Measurements from ENCODE around the gene AOPEP. TPM values are rescaled to one million over a fixed set of nuclear protein-coding genes. Genes with fewer than 3 reads are reported as not detected.
A peak's percentile ranks its signal among the peaks of the same experiment; 100 is the strongest.

Gene AOPEP
- total and polyA plus RNA-seq, 2 donors (not counting 3 experiments of a cell fraction or from before 2014, with no cell fraction given) = 20.2 to 41.6 TPM

- Histone ChIP-seq H3K4me2 (ENCODE audit: insufficient read depth, low read length) (no peak overlapping the region), H3K79me2 (ENCODE audit: control insufficient read depth, insufficient read depth, low read length) (no peaks in the 10 kb centered on the region), H3K36me3 (ENCODE audit: control insufficient read depth in 2 of 2, extremely low read depth in 1 of 2, insufficient read depth in 2 of 2, low read length in 2 of 2) (peaks cover 0 to 2% of the 10 kb centered on the region in 2 experiments), H3K9ac (replicated peaks; ENCODE audit: extremely low read depth, insufficient read depth, low read length) (no peak overlapping the region), H3K27me3 (ENCODE audit: control insufficient read depth in 2 of 2, insufficient read depth in 2 of 2, low read length in 2 of 2) (no peaks in the 10 kb centered on the region), H4K20me1 (replicated peaks; ENCODE audit: control insufficient read depth, extremely low read depth, insufficient read depth, low read length) (no peaks in the 10 kb centered on the region), H3K4me1 (ENCODE audit: control insufficient read depth, extremely low read depth, insufficient read depth, low read length) (peaks cover 27% of the 10 kb centered on the region), H3K9me3 (replicated peaks; ENCODE audit: control insufficient read depth, insufficient read depth, low read length) (no peaks in the 10 kb centered on the region), H3K27ac (ENCODE audit: insufficient read depth, low read depth, low read length) (no peak overlapping the region), H3K4me3 (replicated peaks in 1 of 3; ENCODE audit: insufficient read depth in 1 of 3, low read depth in 1 of 3, low read length in 3 of 3) (no peak overlapping the region), H3K9me1 (replicated peaks; ENCODE audit: control insufficient read depth, extremely low read depth, insufficient read depth, low read length) (no peaks in the 10 kb centered on the region), H2AFZ (ENCODE audit: low read depth, low read length) (no peak overlapping the region)
- dilution Hi-C loops (cut with MboI; ENCODE audit: extremely low pct_ligation_motif_present, low sequenced_read_pairs) (no loop called here), intact Hi-C loops (cut with micrococcal nuclease) (no loop called here)
- ChIA-PET CTCF (interaction anchor here (0.6 to 1.4 kb wide), 3 partner anchors 13 to 240 kb away, joined by 3 to 7 read pairs (median 6); no protein-coding TSS in a partner anchor), POLR2A (no interaction called here)
- BruUV-seq (replicated peaks) = no TSS peak
- FAIRE-seq (no peak), DNase-seq (ENCODE audit: low read depth, low spot score) (peak; percentile 69)
- no peak for TF ChIP-seq POLR2AphosphoS5 (IDR thresholded peaks at IDR 0.05; ENCODE audit: insufficient read depth, low read depth, low read length)
- TF ChIP-seq JUN (IDR thresholded peaks at IDR 0.05; ENCODE audit: borderline replicate concordance, insufficient read depth, insufficient read length, low read depth) = no peak
- no peak for TF ChIP-seq POLR2A (IDR thresholded peaks at IDR 0.05; ENCODE audit: low read depth, low read length)
- no peak for TF ChIP-seq GATA2 (IDR thresholded peaks at IDR 0.05; ENCODE audit: insufficient read depth, insufficient read length, low read depth, low read length)
- TF ChIP-seq MYC (IDR thresholded peaks at IDR 0.05; ENCODE audit: low read depth, low read length) = no peak
- no peak for TF ChIP-seq EZH2 (IDR thresholded peaks at IDR 0.05; ENCODE audit: borderline replicate concordance, low read depth, low read length, severe bottlenecking)
- no peak for TF ChIP-seq CTCF (IDR thresholded peaks at IDR 0.05; ENCODE audit: extremely low read depth in 1 of 2, insufficient read depth in 1 of 2, low read depth in 1 of 2, low read length in 2 of 2)
- no peak for TF ChIP-seq FOS (IDR thresholded peaks at IDR 0.05; ENCODE audit: borderline replicate concordance, insufficient read depth, low read length)
- no peak for TF ChIP-seq MAX (IDR thresholded peaks at IDR 0.05; ENCODE audit: insufficient read depth, insufficient read length)
These were observed 70.2 kb downstream of the AOPEP start for GRCh38 chr9:94796687-94797086.

All from endothelial cell of umbilical vein (primary cell).